ENCODE data around the gene KIF21A.

KIF21A gene

DNA sequence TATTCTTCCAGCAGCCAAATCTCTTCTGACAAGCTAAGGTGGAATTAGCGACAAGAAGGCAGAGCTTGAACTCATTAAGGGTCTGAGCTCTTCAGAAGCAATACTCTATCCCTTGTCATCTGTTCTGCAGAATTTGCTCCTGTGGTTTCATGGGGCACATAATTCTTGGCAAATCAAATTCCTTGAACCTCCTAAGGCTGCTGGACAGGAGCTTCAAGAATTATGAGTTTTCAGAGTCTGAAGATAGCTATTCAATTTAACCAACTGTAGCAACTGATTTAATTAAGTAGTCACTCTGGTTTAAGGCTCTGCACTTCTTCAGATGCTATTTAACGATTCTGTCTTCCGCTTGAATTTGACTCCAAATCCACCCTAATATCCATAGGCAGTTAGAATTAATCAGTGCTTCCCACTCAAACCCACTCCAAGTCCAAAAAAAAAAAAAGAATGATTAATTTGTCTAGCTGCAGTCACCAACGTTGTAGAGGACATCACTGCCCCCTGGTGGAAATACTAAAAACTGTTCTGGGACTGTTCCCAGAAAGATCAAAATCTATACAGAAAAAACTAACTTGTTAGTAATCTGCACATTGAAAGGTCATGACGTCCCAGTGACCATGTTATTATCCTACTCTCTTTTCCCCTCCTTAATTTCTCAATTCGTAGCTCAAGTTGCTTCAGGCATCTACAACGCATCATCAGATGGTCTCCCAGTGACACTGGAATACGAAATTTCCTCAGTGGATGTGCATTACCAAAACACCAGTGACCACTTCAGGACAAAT is 169.9 kb downstream of the KIF21A start:
- Histone ChIP-seq H3K9ac (no peak overlapping the region), H3K9me3 (no peaks in the 10 kb centered on the region), H3K36me3 (no peaks in the 10 kb centered on the region), H3K4me3 (no peak overlapping the region), H3K4me2 (no peak overlapping the region), H3K4me1 (no peaks in the 10 kb centered on the region), H3K27me3 (no peaks in the 10 kb centered on the region), H4K20me1 (no peaks in the 10 kb centered on the region), H3K27ac (no peak overlapping the region)
- TF ChIP-seq Cebpa-rat (IDR thresholded peaks at IDR 0.05), result no peak

DNA sequence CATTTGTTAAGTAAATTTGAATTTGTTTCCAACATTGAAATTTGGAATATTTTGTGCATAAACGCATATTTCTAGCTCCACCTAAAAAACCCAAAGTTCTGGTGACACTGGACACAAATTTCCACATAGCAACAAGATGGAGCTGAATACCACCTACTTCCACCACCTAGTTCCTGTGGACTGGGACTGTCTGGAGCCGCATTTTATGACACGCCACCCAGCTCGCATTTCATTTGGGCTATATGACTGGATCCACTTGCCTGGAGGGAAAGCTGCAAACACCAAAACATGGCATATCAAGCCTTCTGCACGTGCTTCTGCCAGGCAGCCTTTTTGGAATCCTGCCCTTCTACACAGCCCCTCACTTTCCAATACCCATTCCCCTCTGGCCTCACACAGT is 173.4 kb downstream of the KIF21A start:
- no peaks in the 10 kb centered on the region for H4K20me1 ChIP-seq
- no peaks in the 10 kb centered on the region for H3K9me3 ChIP-seq
- no peak overlapping the region for H3K4me2 ChIP-seq
- no peak overlapping the region for H3K9ac ChIP-seq
- no peaks in the 10 kb centered on the region for H3K36me3 ChIP-seq
- TF ChIP-seq Cebpa-rat (IDR thresholded peaks at IDR 0.05), result no peak
- no peaks in the 10 kb centered on the region for H3K4me1 ChIP-seq
- no peak overlapping the region for H3K4me3 ChIP-seq
- H3K27ac ChIP-seq, result no peak overlapping the region
- no peaks in the 10 kb centered on the region for H3K27me3 ChIP-seq

DNA sequence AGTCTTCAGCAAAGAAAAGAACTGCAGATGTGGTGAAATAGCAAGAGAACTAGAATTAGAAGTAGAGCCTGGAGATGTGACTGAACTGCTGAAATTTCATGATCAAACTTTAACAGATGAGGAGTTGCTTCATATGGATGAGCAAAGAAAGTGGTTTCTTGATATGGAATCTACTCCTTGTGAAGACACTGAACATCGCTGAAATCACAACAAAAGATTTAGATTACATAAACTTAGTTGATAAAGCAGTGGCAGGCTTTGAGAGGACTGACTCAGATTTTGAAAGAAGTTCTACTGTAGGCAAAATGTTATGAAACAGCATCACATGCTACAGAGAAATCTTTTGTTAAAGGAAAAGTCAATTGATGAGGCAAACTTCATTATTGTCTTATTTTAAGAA is 175.0 kb downstream of the KIF21A start:
- no peaks in the 10 kb centered on the region for H3K27me3 ChIP-seq
- H3K27ac ChIP-seq, result no peak overlapping the region
- no peak overlapping the region for H3K9ac ChIP-seq
- no peaks in the 10 kb centered on the region for H3K9me3 ChIP-seq
- H3K4me2 ChIP-seq, result no peak overlapping the region
- TF ChIP-seq Cebpa-rat (IDR thresholded peaks at IDR 0.05), result no peak
- no peaks in the 10 kb centered on the region for H3K36me3 ChIP-seq
- H3K4me1 ChIP-seq, result no peaks in the 10 kb centered on the region
- no peak overlapping the region for H3K4me3 ChIP-seq
- no peaks in the 10 kb centered on the region for H4K20me1 ChIP-seq

DNA sequence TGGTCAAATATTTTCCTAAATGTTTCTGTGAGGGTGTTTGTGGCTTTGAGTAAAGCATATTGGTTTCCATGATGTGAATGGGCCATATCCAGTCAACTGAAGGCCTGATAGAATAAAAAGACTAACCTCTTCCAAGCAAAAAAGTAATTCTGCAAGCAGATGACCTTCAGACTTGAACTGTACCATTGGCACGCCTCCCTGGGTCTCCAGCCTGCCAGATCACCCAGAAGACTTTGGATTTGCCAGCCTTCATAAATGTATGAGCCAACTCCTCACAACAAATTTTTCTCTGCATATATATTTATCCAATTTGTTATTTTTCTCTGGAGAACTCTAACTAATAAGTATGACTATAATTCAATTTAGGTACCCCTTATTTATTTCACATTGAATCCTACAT is 190.3 kb downstream of the KIF21A start:
- Histone ChIP-seq H3K4me2 (no peak overlapping the region), H4K20me1 (no peaks in the 10 kb centered on the region), H3K4me3 (no peak overlapping the region), H3K4me1 (no peaks in the 10 kb centered on the region), H3K27me3 (no peaks in the 10 kb centered on the region), H3K36me3 (no peaks in the 10 kb centered on the region), H3K9ac (no peak overlapping the region), H3K9me3 (no peaks in the 10 kb centered on the region), H3K27ac (no peak overlapping the region)
- TF ChIP-seq Cebpa-rat (IDR thresholded peaks at IDR 0.05), result no peak
